NCI-H82 treated with DMSO at 0.1 percent for 48 hours (cell line): ENCODE results near the gene EYS.
"Not testable (repeated sequence)": the region's sequence is repeated elsewhere in the genome, so short reads cannot be mapped to it uniquely, and the experiment has no call there.

Source experiments
- DNase-seq: peaks from one replicate; lab custom pipeline; 2025; ENCODE audit not compliant: unreplicated experiment; lab: John Stamatoyannopoulos, UW

Gene EYS

DNA sequence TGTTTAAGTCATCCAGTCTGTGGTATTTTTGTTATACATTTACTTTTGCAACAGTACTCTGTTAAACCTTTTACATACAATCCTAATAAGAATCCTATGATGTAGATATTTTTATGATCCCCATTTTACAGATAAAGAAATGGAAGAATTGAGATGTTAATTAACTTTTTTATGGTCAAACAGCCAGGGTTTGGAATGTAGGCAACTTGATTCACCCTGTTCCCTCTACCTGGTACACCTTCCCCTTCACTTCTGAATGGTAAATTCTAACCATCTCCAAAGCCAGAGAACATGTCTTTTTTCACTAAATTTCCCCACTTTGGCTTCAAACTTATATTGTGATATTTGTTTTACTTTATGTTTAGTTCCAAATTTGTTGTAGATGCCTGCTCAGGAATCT is 1771.3 kb downstream of the EYS start:
- no peak for DNase-seq

DNA sequence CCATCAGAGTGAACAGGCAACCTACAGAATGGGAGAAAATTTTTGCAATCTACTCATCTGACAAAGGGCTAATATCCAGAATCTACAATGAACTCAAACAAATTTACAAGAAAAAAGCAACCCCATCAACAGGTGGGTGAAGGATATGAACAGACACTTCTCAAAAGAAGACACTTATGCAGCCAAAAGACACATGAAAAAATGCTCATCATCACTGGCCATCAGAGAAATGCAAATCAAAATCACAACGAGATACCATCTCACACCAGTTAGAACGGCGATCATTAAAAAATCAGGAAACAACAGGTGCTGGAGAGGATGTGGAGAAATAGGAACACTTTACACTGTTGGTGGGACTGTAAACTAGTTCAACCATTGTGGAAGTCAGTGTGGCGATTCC is 1773.1 kb downstream of the EYS start:
- DNase-seq, result not testable (repeated sequence)

DNA sequence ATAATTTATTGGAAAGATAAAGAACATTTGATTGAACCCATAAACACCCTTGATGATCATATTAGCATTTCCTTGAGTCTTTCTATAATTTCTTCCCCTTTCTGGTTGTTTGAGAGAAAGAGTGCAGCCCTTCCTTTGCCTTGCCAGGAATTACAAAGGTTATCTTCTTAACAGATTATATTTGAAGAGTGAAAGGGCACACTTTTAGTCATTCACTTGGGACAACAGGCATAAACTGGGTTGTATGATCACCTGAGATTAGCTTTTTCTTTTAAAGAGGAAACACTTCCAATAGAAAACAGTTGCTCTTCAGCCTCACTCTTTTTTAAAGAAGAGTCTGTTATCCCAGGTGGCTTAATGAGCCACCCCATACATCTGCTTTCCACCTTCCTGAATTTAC is 1776.2 kb downstream of the EYS start:
- DNase-seq, result no peak

DNA sequence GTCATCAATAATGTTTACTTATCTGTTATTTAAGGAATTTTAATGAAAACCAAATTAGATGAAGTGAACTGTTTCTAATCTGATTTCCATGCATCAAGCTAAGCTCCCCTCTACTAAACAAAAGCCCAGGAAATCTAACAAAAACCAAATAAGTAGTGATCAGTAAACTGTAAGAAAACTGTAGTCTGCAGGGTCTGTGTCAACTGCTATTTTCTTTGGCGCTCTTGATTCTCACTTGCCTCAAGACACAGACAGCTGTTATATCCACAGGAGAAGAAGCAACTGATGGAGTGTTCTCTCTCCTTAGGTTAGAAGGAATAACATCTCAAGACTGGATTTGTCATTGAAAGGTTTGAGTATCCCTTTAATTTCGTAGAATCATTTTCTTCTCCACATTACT is 1777.9 kb downstream of the EYS start:
- DNase-seq, result no peak

DNA sequence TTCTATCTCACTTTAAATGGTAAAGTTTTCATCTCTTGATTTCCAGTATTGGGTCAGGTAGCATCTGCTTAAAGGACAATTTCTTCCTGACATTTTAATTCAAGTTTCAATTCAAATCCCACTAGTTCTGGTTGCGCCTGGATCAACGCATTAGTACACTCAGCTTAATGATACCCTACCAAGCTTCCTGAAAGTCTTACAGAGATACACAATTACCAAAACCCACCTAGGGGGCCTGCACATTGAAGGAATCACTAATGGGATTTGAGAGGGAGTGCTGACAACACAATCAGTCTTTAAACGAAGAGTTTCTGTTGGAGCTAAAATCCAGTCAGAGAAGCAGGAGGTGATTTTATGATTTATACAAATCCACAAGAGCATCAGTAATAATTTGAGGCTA is 1778.4 kb downstream of the EYS start:
- no peak for DNase-seq

DNA sequence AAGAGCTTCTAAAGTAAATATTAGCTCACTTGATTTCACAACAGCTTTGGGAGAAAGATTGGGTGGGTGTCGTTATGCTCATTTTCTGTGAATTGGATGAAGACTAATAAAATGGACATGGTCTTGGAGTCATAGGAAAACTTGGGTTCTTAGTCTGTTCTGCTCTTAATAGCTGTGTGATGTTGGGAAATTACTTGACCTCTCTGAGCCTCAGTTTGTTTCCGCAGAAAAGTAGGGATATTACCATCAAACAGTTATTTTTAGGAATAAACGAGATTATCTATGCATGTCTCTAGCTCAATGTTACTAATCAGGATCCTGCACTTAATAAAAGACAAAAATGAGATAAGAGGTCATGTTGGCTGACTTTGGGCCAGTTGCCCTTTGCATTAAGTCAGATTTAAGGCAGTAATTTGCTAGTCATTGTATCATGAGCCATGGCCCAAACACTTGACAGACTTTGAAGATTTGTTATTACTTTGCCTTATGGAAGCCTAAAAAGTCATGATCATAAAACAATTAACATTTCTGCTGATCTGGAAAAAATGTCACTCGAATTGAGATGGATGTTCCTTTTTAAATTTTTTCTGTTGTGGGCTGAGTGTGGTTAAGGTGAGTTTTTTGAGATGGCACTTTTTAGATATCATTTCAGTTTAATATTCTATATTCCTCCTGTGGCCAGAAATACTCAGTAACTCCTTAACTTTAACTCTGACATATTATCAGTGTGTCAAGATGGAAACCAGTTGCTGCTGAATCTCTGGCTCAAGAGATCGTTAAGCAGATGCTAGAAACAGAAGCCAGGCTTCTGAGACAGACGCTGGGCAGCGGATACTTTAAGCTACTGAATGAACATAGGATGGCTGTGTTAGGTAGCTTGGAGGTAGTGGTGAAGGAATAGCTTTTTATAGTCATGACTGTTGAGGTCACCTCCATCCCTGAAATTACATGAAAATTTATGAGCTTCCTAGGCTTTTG is 1779.8 kb downstream of the EYS start:
- no peak for DNase-seq

DNA sequence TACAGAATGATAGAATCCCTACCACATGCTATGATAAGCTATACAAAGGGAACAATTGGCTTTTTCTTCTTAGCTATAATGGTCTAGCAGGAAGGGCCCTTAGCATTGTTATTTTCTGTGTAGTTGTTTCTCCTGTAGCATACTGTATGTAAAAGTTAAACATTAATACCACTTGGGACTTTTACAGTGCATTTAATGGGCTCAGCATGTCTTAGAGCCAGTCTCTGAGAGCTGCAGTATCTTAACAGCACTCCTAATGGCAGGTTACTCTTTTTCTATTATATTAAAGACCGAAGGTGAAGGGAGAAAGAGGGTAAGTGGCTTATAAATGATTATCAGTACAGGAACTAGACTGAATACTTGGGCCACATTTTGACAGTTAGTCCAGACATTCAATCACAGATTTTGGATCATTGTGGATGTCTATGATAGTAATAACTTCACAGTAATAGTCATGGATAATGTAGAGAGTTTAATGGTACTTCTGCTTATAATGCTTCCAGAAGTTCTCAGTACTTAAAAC is 1780.7 kb downstream of the EYS start:
- DNase-seq, result no peak

DNA sequence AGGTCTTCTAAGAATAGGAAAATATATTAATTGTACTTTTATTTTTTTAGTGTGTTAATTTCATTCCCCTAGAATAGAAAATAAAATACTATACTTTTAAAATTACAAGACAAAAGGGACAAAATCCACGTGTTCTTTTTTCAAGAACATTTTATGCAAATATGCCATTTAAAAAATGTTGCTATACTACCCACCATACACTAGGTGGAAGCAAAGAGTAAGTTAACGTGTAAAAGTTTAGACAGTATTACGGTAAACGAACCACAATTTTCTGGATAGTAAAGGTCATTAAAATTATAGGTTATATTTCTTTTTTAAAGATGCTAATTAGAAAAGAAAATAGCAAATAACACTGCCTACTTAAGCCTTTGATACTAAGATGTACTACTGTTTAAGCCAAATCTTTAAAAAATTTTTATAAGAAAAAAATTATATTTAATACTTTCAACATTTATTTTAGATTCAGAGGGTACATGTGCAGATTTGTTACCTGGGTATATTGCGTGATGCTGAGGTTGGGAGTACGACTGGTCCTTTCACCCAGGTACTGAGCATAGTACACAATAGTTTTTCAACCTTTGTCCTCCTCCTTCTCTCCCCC is 1783.8 kb downstream of the EYS start:
- DNase-seq, result no peak

DNA sequence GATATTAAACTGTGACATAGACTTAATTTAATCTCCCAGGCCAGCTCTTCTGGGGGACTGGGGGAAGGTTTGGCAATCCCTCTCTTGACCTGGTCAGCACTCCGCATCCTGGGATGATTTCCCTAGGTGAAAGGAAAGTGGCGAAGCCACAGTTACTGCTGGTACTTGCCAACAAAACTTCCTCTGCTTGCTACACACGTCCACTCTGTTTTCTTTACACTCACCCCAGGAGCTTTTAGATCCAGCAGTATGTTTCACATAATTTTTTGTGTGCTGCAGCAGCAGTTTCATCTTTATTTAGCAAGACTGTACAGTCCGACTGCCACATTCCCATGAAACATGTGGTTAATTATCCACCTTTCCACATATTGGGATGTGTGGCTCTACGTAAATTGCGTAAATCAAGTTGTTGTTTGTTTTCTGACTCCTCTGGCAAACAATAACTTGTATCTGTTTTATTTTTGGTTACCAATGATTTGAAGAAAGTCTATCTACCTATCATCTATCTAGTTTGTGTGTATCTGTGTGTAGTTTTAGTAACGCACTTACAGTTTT is 1787.4 kb downstream of the EYS start:
- DNase-seq, result no peak

DNA sequence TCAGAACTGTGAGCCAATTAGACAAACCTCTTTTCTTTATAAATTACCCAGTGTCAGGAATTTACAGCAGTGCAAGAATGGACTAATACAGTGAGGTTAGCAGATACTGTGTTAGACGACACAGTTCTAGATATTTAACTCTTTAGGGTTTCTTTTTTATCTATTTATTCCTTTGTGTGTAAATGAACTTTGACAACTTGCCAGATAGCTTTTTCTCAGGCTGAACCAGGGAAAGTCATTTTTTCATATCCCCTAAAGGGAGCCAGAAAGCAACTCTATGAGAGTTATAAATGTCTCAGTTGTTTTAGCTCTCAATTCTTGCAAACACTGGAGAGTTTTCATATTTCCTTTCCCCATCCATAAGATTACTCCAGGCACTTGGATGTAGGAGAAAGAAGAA is 1794.1 kb downstream of the EYS start:
- no peak for DNase-seq

DNA sequence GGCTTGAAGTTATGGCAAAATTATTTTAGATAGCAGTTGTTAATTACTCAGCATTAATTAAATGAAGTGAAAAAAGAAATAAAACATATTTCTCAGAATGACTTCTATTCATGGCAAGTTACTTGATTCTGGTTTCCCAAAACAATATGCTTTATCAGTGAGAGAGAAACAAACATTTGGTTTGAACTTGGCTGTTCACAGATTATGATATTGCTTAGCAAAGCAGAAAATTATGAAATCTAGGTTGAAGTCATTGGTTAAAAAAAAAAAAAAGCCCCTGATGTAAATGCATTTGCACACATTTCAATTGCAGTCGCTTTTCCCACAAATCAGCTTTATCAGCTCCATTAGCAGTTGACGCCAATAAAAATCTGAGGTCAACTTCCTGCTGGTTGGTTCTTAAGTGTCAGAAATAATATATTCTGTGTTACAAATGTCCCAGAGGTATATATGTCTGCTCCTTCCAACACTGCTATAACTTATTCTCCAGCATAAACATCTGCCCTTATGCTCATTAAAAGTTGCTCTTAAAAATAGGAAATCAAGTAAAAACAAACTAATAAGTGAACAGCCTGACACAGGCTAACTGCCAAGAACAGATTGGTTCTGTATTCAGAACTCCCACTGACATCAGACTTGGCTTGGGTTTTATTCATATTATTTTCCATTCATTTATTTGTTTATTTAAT is 1796.0 kb downstream of the EYS start:
- DNase-seq, result no peak

DNA sequence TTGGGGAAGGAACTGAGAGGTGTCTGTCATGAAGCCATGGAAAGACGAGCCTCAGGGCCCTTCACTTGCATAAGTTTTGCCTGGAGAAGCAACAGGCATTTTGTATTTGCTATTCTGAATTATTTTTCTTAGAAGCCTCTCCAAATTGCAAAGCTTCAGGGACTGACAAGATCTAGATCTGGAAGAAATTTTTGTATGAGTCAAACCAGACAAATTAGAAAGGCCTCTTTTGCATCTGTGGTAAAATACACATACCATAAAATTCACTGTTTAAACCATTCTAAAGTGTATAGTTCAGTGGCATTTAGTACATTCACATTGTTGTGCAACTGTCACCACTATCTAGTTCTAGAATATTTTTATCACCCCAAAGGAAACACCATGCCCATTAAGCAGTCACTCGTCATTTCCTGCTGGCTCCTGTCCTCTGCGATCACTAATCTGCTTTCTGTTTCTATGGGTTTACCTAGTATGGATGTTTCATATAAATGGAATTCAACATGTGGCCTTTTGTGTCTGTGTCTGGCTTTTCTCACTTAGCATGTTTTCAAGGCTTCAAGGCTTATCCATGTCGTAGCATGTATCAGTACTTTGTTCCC is 1802.3 kb downstream of the EYS start:
- no peak for DNase-seq

DNA sequence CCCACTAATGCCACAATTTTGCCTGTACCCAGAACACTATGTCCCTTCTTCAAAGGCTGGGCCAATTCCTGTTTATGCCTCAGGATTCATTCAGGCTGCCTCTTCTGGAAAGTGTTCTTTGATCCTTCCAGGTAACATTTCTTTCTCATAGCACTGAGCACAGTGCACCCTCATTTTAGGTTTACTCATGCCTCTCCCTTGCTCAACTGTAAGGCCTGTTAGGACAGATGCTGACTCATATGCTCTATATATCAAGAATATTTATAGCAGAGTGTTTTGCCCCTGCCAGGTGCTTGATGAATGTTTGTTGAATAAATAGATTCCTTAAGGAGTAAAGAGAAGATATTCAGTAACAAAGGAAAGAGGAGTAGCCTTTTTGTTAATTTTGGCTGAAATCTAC is 1807.5 kb downstream of the EYS start:
- no peak for DNase-seq

DNA sequence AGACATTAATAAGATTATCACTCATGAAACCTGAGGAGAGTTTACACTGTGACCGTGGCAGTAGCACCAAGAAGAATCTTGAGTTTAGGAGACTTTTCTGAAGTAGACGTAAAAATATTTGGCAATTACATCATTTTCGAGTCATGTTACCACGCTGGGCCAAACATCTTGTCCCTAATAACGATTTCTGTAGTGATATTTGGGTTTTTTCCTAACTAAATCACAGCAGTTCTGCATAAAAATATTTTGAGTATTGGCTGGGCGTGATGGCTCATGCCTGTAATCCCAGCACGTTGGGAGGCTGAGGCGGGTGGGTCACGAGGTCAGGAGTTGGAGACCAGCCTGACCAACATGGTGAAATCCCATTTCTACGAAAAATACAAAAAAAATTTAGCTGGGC is 1809.1 kb downstream of the EYS start:
- peak; percentile 13 for DNase-seq

DNA sequence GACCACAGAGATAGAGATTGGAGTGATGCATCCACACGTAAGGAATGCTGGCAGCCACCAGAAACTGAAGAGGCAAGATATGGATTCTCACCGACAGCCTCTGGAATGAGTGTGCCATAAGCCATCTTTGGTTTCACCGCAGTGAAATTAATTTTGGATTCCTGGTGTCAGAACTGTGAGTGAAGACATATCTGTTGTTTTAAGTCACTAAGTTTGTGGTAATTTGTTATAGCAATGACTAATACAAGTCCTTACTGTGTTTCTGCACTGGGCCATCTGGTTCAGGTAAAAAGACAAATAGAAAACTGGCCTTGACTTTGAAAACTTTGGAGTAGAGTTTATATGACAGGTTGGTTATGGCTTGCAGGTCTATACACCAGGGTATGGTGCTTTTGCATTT is 1809.6 kb downstream of the EYS start:
- no peak for DNase-seq

DNA sequence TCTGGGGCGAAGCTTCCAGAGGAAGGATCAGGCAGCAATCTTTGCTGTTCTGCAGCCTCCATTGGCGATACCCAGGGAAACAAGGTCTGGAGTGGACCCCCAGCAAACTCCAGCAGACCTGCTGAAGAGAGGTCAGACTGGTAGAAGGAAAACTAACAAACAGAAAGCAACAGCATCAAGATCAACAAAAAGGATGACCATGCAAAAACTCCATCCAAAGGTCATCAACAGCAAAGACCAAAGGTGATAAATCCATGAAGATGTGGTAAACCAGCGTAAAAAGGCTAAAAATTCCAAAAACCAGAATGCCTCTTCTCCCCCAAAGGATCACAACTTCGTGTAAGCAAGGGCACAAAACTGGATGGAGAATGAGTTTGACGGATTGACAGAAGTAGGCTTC is 1818.6 kb downstream of the EYS start:
- DNase-seq, result no peak

DNA sequence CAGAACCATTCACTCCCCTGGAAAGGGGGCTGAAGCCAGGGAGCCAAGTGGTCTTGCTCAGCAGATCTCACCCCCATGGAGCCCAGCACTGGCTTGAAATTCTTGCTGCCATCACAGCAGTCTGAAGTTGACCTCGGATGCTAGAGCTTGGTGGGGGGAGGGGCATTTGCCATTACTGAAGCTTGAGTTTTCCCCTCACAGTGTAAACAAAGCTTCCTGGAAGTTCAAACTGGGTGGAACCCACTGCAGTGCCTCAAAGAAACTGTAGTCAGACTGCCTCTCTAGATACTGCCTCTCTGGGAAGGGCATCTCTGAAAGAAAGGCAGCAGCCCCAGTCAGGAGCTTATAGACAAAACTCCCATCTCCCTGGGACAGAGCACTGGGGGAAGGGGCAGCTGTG is 1819.2 kb downstream of the EYS start:
- DNase-seq, result not testable (repeated sequence)

DNA sequence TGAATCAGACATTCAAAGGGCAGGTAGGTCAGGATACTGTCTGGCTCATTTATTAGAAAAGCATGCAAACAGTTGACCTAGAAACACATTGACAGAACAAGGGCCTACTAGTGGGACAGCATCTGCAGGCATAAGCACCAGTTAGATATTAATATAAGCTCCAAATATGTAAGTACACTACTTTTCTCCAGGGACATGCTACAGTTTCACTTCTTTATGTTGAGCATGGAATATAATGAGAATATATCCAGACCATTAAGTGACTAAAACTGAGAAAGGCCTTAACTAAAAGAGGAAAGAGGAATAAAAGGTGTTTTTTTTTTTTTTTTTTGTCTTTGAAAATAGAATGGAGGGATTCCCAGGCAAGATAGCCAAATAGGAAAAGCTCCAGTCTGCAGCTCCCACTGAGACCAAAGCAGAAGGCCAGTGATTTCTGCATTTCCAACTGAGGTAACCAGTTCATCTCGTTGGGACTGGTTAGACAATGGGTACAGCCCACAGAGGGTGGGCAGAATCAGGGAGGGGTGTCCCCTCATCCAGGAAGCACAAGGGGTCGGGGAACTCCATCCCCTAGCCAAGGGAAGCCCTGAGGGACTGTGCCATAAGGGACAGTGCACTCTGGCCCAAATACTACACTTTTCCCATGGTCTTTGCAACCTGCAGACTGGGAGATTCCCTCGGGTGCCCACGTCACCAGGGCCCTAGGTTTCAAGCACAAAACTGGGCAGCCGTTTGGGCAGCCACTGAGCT is 1819.8 kb downstream of the EYS start:
- DNase-seq, result no peak

DNA sequence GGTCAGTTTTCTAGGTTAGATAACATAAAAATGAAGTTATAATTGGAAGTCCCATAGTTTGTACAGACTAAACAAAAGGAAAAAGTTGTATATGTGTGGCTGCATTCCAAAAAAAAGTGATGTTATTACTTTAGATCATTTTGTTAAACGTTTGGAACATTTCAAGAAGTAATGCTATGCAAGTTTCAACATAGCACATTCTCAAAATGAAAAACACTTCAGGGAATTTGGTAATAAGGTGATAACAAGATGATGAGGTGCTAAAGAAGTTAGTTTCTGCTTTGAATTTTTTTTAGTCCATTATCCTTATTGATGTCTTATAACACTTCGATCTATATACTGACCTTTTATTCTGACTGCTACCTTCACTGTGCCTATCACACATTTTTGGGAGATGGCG is 1820.7 kb downstream of the EYS start:
- no peak for DNase-seq

DNA sequence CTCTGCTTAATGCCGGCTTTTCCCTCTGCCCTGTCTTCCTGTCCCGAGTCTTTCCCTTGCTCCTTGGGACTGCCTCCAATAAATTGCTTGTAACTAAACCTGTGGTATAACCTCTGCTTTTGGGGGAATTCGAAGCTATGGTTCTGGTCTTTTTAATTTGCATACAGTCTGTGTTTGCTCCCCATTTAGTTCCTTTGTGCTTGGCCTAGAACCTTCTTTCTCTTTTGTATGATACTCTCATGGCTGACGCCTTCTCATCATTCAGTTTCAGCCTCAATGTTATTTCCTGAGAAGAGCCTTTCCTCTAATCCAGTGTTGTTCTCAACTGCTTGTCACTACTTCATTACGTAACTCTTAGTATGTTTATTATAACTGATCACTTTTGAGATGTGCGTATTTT is 1823.4 kb downstream of the EYS start:
- no peak for DNase-seq
